Stimulated activated CD4-positive, alpha-beta T cell treated with anti-CD3 and anti-CD28 coated beads, Interleukin-12 subunit alpha, Interleukin-12 subunit beta, amount 100 ng/mL, for 24 hours (primary cell): Measurements from ENCODE around the gene TRAIP.
"Not testable (repeated sequence)": the region's sequence is repeated elsewhere in the genome, so short reads cannot be mapped to it uniquely, and the experiment has no call there.

Experiments
- DNase-seq, 2 experiments: peaks; one replicate each; pipeline ENCODE4 v3.0.0-alpha.2; 2020; ENCODE audit warnings: low read depth in 2 of 2

TRAIP gene

GRCh38 chr3:49826016-49826415, 30.3 kb downstream of the TRAIP start:
- no peak for DNase-seq

DNA sequence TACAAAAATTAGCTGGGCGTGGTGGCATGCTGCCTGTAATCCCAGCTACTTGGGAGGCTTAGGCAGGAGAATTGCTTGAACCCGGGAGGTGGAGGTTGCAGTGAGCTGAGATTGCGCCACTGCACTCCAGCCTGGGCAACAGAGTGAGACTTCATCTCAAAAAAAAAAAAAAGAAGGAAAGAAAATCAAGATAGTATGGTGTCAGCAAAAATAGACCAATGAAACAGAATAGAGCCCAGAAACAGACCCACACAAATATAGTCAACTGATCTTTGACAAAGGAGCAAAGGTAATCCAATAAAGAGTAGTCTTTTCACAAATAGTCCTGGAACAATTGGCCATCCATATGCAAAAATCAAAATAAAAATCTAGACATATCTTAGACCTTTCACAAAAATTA, 33.2 kb downstream of the TRAIP start:
- DNase-seq = not testable (repeated sequence)

DNA sequence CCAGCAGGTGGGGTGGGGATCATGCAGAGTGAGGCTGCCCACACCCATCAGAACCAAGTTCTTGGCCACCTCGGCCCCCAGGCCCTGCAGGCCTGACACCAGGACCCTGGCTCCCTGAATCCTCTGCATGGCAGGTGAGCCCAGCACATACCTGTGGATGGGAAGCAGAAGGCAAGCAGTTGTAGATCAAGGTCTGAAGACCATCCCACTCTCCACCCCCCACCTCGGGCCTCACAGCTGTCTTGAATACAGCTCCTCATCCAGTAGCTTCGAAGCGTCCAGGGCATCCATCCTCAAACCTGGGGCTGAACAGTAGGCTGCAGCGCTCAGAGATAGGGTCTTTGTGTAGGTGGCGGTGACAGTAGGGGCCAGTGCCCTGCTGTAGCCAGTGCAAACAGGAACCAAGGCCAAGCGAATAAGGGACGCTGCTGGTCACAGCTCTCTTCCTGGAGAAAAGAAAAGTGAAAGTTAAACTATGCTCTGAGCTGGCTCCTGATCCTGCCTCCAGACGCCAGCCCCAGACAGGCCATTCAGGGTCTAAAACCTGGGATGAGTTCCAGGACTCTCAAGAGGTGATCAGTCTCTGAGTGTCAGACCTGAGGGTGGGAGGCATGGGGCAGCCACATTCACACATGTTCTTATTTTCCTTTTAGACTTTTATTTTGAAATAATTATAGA, 42.7 kb downstream of the TRAIP start, which contains the start of gene UBA7:
Gene UBA7, minus strand, starts transcription at position 457 of the 678 bp plus-strand sequence. Its CDS starts 166 bp downstream, at position 291.
- no peak for DNase-seq

GRCh38 chr3:49812916-49813496, 43.4 kb downstream of the TRAIP start:
- no peak for DNase-seq

- DNase-seq = no peak
Observed at GRCh38 chr3:49807431-49808114, 48.8 kb downstream of the TRAIP start.

DNA sequence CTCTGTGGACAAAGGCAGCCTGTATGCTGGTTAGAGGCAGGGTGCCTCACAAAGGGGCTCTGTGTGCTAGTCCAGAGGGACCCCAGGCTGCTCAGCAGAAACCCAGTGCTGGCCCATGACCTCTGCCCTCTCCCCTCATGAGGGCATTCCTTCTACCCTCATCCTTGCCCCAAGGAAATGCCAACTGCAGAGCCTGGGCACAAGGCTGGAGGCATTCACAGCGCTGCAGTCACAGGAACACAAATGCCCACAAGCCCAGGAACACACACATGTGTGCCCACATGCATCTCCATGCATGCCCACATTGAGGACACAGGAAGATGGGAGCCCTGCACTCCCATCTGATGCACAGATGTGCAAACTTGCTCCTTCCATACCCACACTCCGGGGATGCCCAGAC, 49.5 kb downstream of the TRAIP start:
- DNase-seq = no peak

DNA sequence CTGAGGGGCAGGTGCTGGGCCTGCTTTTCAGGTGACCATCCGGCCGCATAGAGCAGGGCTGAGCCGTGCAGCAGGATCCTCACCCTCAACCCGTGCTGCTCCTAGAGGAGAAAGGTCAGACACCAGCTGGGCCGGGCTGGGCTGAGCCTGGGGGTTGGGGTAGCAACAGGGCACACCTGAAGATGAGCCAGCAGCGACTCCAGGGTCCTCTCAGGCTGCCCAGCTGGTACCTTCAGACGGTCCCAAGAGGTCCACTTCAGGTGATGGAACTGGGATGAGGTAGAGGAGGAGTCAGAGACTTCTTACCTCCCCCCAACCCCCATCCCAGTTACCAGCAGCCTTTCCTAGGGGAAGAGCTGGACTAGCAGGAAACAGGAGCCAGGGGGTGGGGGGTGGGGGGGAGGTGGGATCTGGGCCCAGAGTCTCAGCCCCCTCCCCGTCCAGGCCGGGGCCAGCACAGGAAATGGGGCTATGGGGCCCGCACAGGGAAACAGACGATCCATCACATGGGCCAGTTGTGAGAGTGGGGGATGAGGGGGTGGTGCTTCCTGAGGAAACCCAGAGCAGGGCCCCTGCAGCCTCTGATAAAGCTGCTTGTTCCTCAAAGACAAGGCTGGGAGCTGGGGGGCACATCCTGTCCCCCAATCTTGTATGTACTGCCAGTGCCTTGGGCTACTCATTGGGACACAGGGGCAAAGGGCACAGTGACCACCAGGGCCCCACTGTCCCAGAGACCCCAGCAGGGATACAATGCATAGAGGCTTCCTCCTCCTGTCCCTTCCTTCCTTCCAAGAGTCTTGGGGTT, 50.3 kb downstream of the TRAIP start:
- DNase-seq = no peak

DNA sequence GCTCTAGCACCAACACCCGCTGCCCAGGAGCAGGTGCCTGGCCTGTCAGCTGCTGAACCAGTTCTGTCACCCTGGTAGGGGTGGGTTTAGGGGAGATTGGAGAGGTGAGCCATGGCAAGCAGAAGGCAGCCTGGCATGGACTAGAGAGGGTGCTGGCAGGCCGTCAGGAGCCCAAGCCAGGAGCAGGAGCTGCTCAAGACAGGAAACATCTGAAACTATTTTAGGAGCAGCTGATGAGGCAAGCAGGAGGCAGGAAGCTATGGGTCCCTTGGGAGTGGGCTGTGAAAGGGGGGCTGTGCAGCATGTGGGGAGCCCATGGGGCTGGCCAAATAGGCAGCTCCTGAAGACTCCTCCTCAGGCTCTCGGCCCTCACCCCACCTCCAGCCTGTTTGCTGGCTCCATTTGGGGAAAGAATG, 51.0 kb downstream of the TRAIP start:
- DNase-seq = no peak

DNA sequence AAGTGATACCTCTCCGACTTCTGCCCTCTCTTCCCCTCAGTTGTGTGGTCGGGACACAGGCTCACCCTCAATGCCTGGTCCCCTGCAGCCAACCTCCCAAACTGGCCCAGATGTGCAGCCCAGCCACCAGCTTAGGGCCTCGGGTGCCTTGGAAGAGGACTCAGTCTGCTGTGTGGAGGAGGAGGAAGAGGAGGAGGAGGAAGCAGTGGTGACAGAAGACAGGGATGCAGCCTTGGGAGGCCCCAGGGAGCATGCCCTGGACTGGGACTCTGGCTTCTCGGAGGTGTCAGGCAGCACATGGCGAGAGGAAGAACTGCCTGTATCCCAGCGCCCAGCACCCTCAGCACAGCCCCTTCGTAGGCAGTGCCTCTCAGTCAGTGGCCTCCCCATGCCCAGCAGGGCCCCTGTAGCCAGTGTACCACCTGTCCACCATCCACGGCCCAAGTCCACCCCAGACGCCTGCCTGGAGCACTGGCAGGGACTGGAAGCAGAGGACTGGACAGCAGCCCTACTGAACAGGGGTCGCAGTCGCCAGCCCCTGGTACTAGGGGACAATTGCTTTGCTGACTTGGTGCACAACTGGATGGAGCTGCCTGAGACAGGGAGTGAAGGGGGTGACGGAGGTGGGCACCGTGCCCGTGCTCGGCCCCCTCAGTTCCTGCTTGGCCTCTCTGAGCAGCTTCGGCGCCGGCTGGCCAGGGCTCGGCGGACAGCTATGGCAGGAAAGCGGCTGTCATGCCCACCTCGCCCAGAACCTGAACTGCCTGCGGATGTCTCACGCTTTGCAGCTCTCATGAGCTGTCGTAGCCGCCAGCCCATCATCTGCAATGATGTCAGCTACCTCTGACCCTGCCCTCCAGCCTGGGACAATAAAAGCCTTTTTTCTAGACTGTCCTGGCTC, 52.0 kb downstream of the TRAIP start:
- no peak for DNase-seq

- no peak for DNase-seq
Observed at GRCh38 chr3:49803465-49804140, 52.8 kb downstream of the TRAIP start.

DNA sequence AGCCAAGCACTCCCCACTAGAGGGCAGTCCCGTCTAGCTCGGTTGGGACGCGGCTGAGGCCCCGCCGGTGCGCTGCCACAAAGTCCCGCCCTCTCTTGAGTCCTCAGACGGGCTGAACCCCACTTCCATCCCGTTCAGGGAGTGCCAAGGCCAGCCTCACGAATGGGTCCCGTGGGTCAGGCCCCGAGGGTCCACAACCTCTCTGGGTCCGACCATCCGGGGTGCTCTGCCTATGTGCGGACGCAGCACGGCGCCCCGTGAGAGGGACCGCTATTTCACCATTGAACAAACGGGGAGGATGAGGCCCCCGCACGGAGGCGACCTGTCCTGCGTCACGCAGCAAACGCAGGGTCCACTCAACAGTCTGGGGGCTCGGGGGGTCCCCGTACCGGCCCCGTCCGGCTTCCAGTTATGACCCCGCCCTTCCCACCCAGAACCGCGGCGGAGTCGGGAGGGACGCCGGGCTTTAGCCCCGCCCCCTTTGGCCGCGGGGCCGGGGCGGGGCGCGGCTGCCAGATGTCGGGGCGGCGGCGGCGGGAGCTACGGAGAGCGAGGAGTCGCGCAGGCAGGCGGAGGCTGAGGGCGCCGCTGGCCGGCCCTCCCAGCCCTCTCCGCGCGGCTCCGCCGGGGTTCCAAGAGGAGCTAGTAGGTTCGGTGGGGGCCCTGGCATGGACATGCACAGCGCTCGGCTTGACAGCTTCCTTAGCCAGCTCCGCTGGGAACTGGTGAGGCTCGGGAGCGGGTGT, 53.5 kb downstream of the TRAIP start, which contains the start of gene INKA1:
Gene INKA1, plus strand, starts transcription at position 543 of the 746 bp plus-strand sequence. Its CDS starts 132 bp downstream, at position 675.
- DNase-seq = peak; percentile 73 to 87

DNA sequence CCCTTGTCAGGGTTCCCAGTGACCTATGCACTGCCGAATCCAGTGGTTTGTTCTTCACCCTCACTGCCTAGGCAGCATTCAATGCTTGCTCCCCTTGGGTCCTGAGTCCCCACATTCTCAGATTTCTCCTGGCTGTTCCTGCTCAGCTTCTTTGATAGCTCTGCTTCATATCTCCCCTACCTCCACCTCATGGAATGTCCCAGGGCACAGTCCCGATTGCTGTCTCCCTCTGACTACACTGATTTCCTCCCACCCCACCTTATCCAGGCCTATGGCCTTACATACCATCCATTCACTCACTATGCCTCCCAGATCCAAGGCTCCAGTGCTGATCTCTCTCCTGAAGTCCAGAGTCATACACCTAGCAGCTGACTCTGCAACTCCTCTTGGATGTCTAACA, 55.2 kb downstream of the TRAIP start:
- DNase-seq = no peak

DNA sequence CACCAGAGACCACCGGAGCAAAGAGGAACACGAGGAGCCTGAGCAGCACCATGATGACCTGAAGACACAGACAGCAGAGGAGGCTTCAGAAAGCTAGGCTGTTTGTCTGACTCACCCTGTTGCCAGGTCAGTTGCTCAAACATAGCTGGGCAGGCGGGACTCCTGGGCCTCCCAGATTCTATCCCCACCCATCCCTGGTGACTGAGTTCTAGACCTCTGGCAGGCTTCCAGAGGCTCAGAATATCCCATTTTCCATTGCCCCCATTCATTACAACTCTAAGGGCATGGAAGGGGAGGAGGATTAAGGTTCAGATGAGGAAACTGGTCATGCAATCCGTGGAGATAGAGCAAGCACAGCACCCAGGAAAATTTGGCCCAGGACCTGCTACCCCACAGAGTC, 56.6 kb downstream of the TRAIP start, which contains the start of gene CDHR4:
Gene CDHR4, minus strand, starts transcription at position 113 of the 400 bp plus-strand sequence. Its CDS starts 61 bp downstream, at position 52.
- DNase-seq = no peak

GRCh38 chr3:49799105-49799504, 57.3 kb downstream of the TRAIP start:
- DNase-seq = no peak

GRCh38 chr3:49794926-49795905, 61.1 kb downstream of the TRAIP start:
- no peak for DNase-seq

DNA sequence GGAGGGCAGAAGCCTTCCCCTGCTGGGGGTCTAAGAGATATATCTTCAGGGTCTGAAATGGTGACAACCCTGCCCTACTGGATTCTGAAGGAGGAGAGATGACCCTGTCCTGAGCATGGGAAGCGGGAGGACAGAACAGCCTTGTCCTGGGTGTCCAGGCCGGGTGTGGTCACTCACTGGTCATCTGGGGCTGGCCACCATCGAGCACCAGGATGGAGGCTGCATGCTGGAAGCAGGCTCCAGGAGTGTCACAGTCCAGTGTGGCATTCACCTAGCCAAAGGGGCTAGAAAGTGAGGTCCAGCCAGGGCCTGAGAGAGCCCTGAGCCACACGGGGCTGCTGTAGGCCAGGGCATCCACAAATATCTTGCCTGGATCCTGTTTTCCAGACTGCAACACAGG, 61.9 kb downstream of the TRAIP start:
- no peak for DNase-seq

- DNase-seq = no peak
Observed at GRCh38 chr3:49793486-49794085, 62.8 kb downstream of the TRAIP start.
